H9 (cell line): ENCODE measurements around the gene BHLHA15. TPM values are rescaled to one million over a fixed set of nuclear protein-coding genes. Genes with fewer than 3 reads are reported as not detected.

Experiments used
- DNase-seq: peaks from one replicate; pipeline ENCODE4 v3.0.0-alpha.2; 2017
- H2AFZ ChIP-seq: one replicate; pipeline ENCODE4 v1.6.1; 2013; ENCODE audit warnings: mild to moderate bottlenecking, low read length, control low read depth, moderate library complexity
- H2AK5ac ChIP-seq: 2 replicates; pipeline ENCODE4 v1.6.1; 2013; ENCODE audit warnings: low read length, control low read depth, mixed read lengths; ENCODE audit not compliant: insufficient read length
- H2BK120ac ChIP-seq: one replicate; pipeline ENCODE4 v1.6.1; 2013; ENCODE audit warnings: low read depth, mild to moderate bottlenecking, low read length, control low read depth, inconsistent platforms; ENCODE audit not compliant: poor library complexity, severe bottlenecking
- H2BK12ac ChIP-seq: 2 replicates; pipeline ENCODE4 v1.6.1; 2013; ENCODE audit warnings: low read length, control low read depth, mixed read lengths, low read depth; ENCODE audit not compliant: insufficient read length
- H2BK15ac ChIP-seq: 2 replicates; pipeline ENCODE4 v1.6.1; 2013; ENCODE audit warnings: low read depth, low read length, control low read depth
- H2BK20ac ChIP-seq: one replicate; pipeline ENCODE4 v1.6.1; 2013; ENCODE audit warnings: low read depth, mild to moderate bottlenecking, low read length, control low read depth, inconsistent platforms; ENCODE audit not compliant: poor library complexity, severe bottlenecking
- H2BK5ac ChIP-seq: 2 replicates; pipeline ENCODE4 v1.6.1; 2013; ENCODE audit warnings: low read length, control low read depth, mixed read lengths; ENCODE audit not compliant: insufficient read length
- H3K14ac ChIP-seq: 2 replicates; pipeline ENCODE4 v1.6.1; 2013; ENCODE audit warnings: low read length, control low read depth; ENCODE audit not compliant: insufficient read depth
- H3K18ac ChIP-seq: 2 replicates; pipeline ENCODE4 v1.6.1; 2013; ENCODE audit warnings: low read depth, mild to moderate bottlenecking, mixed read lengths, low read length, control low read depth; ENCODE audit not compliant: insufficient read length
- H3K23ac ChIP-seq: 2 replicates; pipeline ENCODE4 v1.6.1; 2013; ENCODE audit warnings: low read length, control low read depth, mixed read lengths, low read depth; ENCODE audit not compliant: insufficient read length
- H3K23me2 ChIP-seq: 2 replicates; pipeline ENCODE4 v1.6.1; 2013; ENCODE audit warnings: low read depth, mild to moderate bottlenecking, mixed read lengths, low read length, control low read depth; ENCODE audit not compliant: insufficient read length, poor library complexity, severe bottlenecking
- H3K27ac ChIP-seq: 2 replicates; pipeline ENCODE4 v1.5.1; 2013; ENCODE audit warnings: low read length, control low read depth, mixed read lengths, low read depth; ENCODE audit not compliant: insufficient read length
- H3K27me3 ChIP-seq: 2 replicates; pipeline ENCODE4 v1.6.1; 2013; ENCODE audit warnings: low read length, control low read depth, inconsistent platforms; ENCODE audit not compliant: insufficient read depth
- H3K4ac ChIP-seq: 2 replicates; pipeline ENCODE4 v1.6.1; 2013; ENCODE audit warnings: low read depth, mild to moderate bottlenecking, control low read depth, inconsistent platforms, low read length, moderate library complexity
- H3K4me1 ChIP-seq: 2 replicates; pipeline ENCODE4 v1.6.1; 2013; ENCODE audit warnings: low read length, control low read depth, inconsistent platforms; ENCODE audit not compliant: insufficient read depth
- H3K4me2 ChIP-seq: 2 replicates; pipeline ENCODE4 v1.6.1; 2013; ENCODE audit warnings: low read length, control low read depth, mixed read lengths; ENCODE audit not compliant: insufficient read length, insufficient read depth
- H3K56ac ChIP-seq: 2 replicates; pipeline ENCODE4 v1.6.1; 2013; ENCODE audit warnings: low read depth, mild to moderate bottlenecking, mixed read lengths, low read length, control low read depth; ENCODE audit not compliant: insufficient read length
- H3K79me1 ChIP-seq: 2 replicates; pipeline ENCODE4 v1.6.1; 2013; ENCODE audit warnings: low read depth, mild to moderate bottlenecking, moderate library complexity, low read length, control low read depth, inconsistent platforms; ENCODE audit not compliant: insufficient read depth, poor library complexity, severe bottlenecking
- H3K79me2 ChIP-seq: 2 replicates; pipeline ENCODE4 v1.6.1; 2013; ENCODE audit warnings: low read length, control low read depth, inconsistent platforms; ENCODE audit not compliant: insufficient read depth
- H3K9ac ChIP-seq: 2 replicates; pipeline ENCODE4 v1.6.1; 2013; ENCODE audit warnings: low read length, control low read depth, mixed read lengths; ENCODE audit not compliant: insufficient read length; ENCODE audit errors: extremely low read depth
- H3K9me3 ChIP-seq: one replicate; pipeline ENCODE4 v1.6.1; 2013; ENCODE audit warnings: low read depth, low read length, inconsistent platforms; ENCODE audit not compliant: control insufficient read depth
- H3T11ph ChIP-seq: one replicate; pipeline ENCODE4 v1.6.1; 2013; ENCODE audit warnings: mild to moderate bottlenecking, low read length, control low read depth, inconsistent platforms
- H4K20me1 ChIP-seq: one replicate; pipeline ENCODE4 v1.6.1; 2013; ENCODE audit not compliant: control insufficient read depth, insufficient read length, insufficient read depth
- H4K5ac ChIP-seq: 2 replicates; pipeline ENCODE4 v1.6.1; 2013; ENCODE audit warnings: low read depth, mild to moderate bottlenecking, mixed read lengths, low read length, control low read depth; ENCODE audit not compliant: insufficient read length
- H4K8ac ChIP-seq: replicated peaks from 2 replicates; pipeline ENCODE4 v1.6.1; 2013; ENCODE audit warnings: low read length, control low read depth, mixed read lengths, low read depth; ENCODE audit not compliant: insufficient read length
- H4K91ac ChIP-seq: 2 replicates; pipeline ENCODE4 v1.6.1; 2013; ENCODE audit warnings: low read depth, mild to moderate bottlenecking, moderate library complexity, mixed read lengths, low read length, control low read depth; ENCODE audit not compliant: insufficient read length
- H3K27ac Mint-ChIP-seq, 3 experiments: 2 replicates in 2 of 3; 3 replicates in 1 of 3; pipeline ENCODE4 v1.8.0; 2020 to 2021; ENCODE audit warnings: mixed read lengths in 3 of 3, mild to moderate bottlenecking in 1 of 3, moderate library complexity in 1 of 3
- H3K27me3 Mint-ChIP-seq: 2 replicates; pipeline ENCODE4 v1.8.0; 2021; ENCODE audit warnings: low read depth, mild to moderate bottlenecking, moderate library complexity, mixed read lengths
- H3K36me3 Mint-ChIP-seq, 3 experiments: 2 replicates in 2 of 3; 3 replicates in 1 of 3; pipeline ENCODE4 v1.8.0; 2020 to 2021; ENCODE audit warnings: low read depth in 3 of 3, mixed read lengths in 3 of 3; ENCODE audit not compliant: insufficient read depth in 1 of 3
- H3K4me1 Mint-ChIP-seq, 2 experiments: 2 replicates each; pipeline ENCODE4 v1.8.0; 2020; ENCODE audit warnings: mixed read lengths in 2 of 2
- H3K4me3 Mint-ChIP-seq, 2 experiments: 2 replicates in 1 of 2; 3 replicates in 1 of 2; pipeline ENCODE4 v1.8.0; 2020 to 2021; ENCODE audit warnings: mild to moderate bottlenecking in 2 of 2, mixed read lengths in 2 of 2, moderate library complexity in 1 of 2
- H3K9me3 Mint-ChIP-seq, 2 experiments: 2 replicates in 1 of 2; 3 replicates in 1 of 2; pipeline ENCODE4 v1.8.0; 2020; ENCODE audit warnings: mild to moderate bottlenecking in 2 of 2, mixed read lengths in 2 of 2, moderate library complexity in 1 of 2
- CTCF ChIP-seq: fragments of 200-600 bp; sonication (generic); conservative IDR thresholded peaks from 3 replicates; pipeline ENCODE4 v1.8.0; 2021; ENCODE audit warnings: antibody characterized with exemption, mild to moderate bottlenecking
- WGBS: extraction: QIAGEN DNeasy Blood & Tissue Kit; methylation state at CpG from one replicate; pipeline ENCODE4 v1.1.7; 2013; ENCODE audit warnings: missing lambda C conversion rate, low lambda C conversion rate, mixed read lengths; ENCODE audit not compliant: insufficient read length; ENCODE audit errors: extremely low coverage; 5-methylcytosine and 5-hydroxymethylcytosine counted together
- total RNA-seq: library from RNA; stranded (reverse); gene quantifications from 2 replicates; pipeline ENCODE4 v1.2.1, GENCODE V29; 2021

Gene BHLHA15
- total RNA-seq, 1 experiment from 2014 or later: 1.4 TPM

GRCh38 chr7:98224701-98225181 is 13.5 kb downstream of the BHLHA15 start:
- no peak for TF ChIP-seq CTCF
- H3K9ac ChIP-seq: no peak overlapping the region
- no peaks in the 10 kb centered on the region for H3K27me3 ChIP-seq
- no peaks in the 10 kb centered on the region for H3K9me3 ChIP-seq
- H2BK20ac ChIP-seq: no peak overlapping the region
- H3K56ac ChIP-seq: no peak overlapping the region
- H2BK15ac ChIP-seq: no peak overlapping the region
- H3K4me2 ChIP-seq: no peak overlapping the region
- H3K23ac ChIP-seq: no peak overlapping the region
- no peaks in the 10 kb centered on the region for H3K79me2 ChIP-seq
- no peak overlapping the region for H4K8ac ChIP-seq
- no peak overlapping the region for H2AK5ac ChIP-seq
- H2BK120ac ChIP-seq: no peak overlapping the region
- peaks cover 2 to 3% of the 10 kb centered on the region in 2 experiments; a peak in 1 of 4 replicates for H3K4me1 Mint-ChIP-seq
- H3K79me1 ChIP-seq: no peaks in the 10 kb centered on the region
- no peaks in the 10 kb centered on the region for H3K4me1 ChIP-seq
- H4K91ac ChIP-seq: no peak overlapping the region
- H3K36me3 Mint-ChIP-seq: 0 out of 7 replicates have a peak, but pooled peaks cover 0 to 3% (median 0%) of the 10 kb centered on the region in 3 experiments
- no peak overlapping the region for H3K18ac ChIP-seq
- H2BK5ac ChIP-seq: no peak overlapping the region
- no peak overlapping the region for H4K5ac ChIP-seq
- no peak overlapping the region for H3K4me3 Mint-ChIP-seq
- H3T11ph ChIP-seq: no peak overlapping the region
- no peak overlapping the region for H3K27ac ChIP-seq
- H2AFZ ChIP-seq: no peak overlapping the region
- no peak for DNase-seq
- no peaks in the 10 kb centered on the region for H4K20me1 ChIP-seq
- no peaks in the 10 kb centered on the region for H3K23me2 ChIP-seq
- H3K9me3 Mint-ChIP-seq: no peaks in the 10 kb centered on the region; a peak in 1 of 5 replicates
- no CpG with 5 or more reads among the region's 21 CpGs for WGBS
- no peak overlapping the region for H3K14ac ChIP-seq
- H3K27me3 Mint-ChIP-seq: no peaks in the 10 kb centered on the region
- H3K4ac ChIP-seq: no peak overlapping the region
- H2BK12ac ChIP-seq: no peak overlapping the region
- H3K27ac Mint-ChIP-seq: no peak overlapping the region
